HG03575 (cell line): ENCODE data around the gene AGAP2.
"Not testable (repeated sequence)": the region's sequence is repeated elsewhere in the genome, so short reads cannot be mapped to it uniquely, and the experiment has no call there.

Source experiments
- ATAC-seq: cut with Tn5 transposase; IDR thresholded peaks from one replicate; pipeline ENCODE4 v1.9.1; 2021; ENCODE audit not compliant: unreplicated experiment, insufficient number of reproducible peaks, low FRiP score; ENCODE audit errors: extremely low read depth

Gene AGAP2

GRCh38 chr12:57726884-57727757 lies 11.4 kb downstream of the AGAP2 start:
- ATAC-seq = no peak

GRCh38 chr12:57726151-57726883 lies 12.2 kb downstream of the AGAP2 start:
- no peak for ATAC-seq

GRCh38 chr12:57725851-57726150 lies 12.7 kb downstream of the AGAP2 start:
- ATAC-seq = no peak

GRCh38 chr12:57724936-57725740 lies 13.4 kb downstream of the AGAP2 start:
- no peak for ATAC-seq

- no peak for ATAC-seq
Measured at GRCh38 chr12:57724003-57724935, 14.3 kb downstream of the AGAP2 start.

GRCh38 chr12:57723630-57723962 lies 14.9 kb downstream of the AGAP2 start:
- no peak for ATAC-seq

GRCh38 chr12:57722716-57723629 lies 15.6 kb downstream of the AGAP2 start:
- ATAC-seq = no peak

GRCh38 chr12:57721846-57722608 lies 16.5 kb downstream of the AGAP2 start:
- not testable (repeated sequence) for ATAC-seq

- no peak for ATAC-seq
Measured at GRCh38 chr12:57720606-57721595, 17.6 kb downstream of the AGAP2 start.

- no peak for ATAC-seq
Measured at GRCh38 chr12:57719777-57720605, 18.6 kb downstream of the AGAP2 start.

- ATAC-seq = no peak
Measured at GRCh38 chr12:57718641-57719528, 19.7 kb downstream of the AGAP2 start.

- ATAC-seq = no peak
Measured at GRCh38 chr12:57717846-57718640, 20.5 kb downstream of the AGAP2 start.

GRCh38 chr12:57717131-57717530 lies 21.4 kb downstream of the AGAP2 start:
- no peak for ATAC-seq

- no peak for ATAC-seq
Measured at GRCh38 chr12:57716305-57716704, 22.2 kb downstream of the AGAP2 start.
